ENCODE results near the gene CNTNAP2.

GRCh38 chr7:148116829-148117403, 2000.3 kb downstream of the CNTNAP2 start:
- TF ChIP-seq EZH2 (IDR thresholded peaks at IDR 0.05; ENCODE audit: insufficient read depth, poor library complexity, severe bottlenecking), result no peak
- no peak for TF ChIP-seq EZH2phosphoT487 (IDR thresholded peaks at IDR 0.05; ENCODE audit: insufficient read depth, low read depth)

Data from GM23248 (cell line).